GM19035 (cell line): ENCODE data around the gene CYBC1.
"Not testable (repeated sequence)": the region's sequence is repeated elsewhere in the genome, so short reads cannot be mapped to it uniquely, and the experiment has no call there.

Experiments
- ATAC-seq: cut with Tn5 transposase; IDR thresholded peaks from one replicate; pipeline ENCODE4 v1.9.1; 2021; ENCODE audit not compliant: unreplicated experiment

Gene CYBC1

GRCh38 chr17:82435601-82436583 is 14.7 kb downstream of the CYBC1 start:
- ATAC-seq: no peak

GRCh38 chr17:82435103-82435502 is 15.4 kb downstream of the CYBC1 start:
- no peak for ATAC-seq

- no peak for ATAC-seq
Observed at GRCh38 chr17:82434216-82434565, 16.4 kb downstream of the CYBC1 start.

- ATAC-seq: no peak
Observed at GRCh38 chr17:82433560-82434215, 16.9 kb downstream of the CYBC1 start.

GRCh38 chr17:82432017-82432416 is 18.5 kb downstream of the CYBC1 start:
- ATAC-seq: no peak

- ATAC-seq: no peak
Observed at GRCh38 chr17:82429824-82430223, 20.7 kb downstream of the CYBC1 start.

- no peak for ATAC-seq
Observed at GRCh38 chr17:82428546-82428945, 22.0 kb downstream of the CYBC1 start.

- no peak for ATAC-seq
Observed at GRCh38 chr17:82424863-82425159, 25.7 kb downstream of the CYBC1 start.

- no peak for ATAC-seq
Observed at GRCh38 chr17:82424001-82424862, 26.3 kb downstream of the CYBC1 start.

- ATAC-seq: no peak
Observed at GRCh38 chr17:82419540-82419939, 31.0 kb downstream of the CYBC1 start.

GRCh38 chr17:82418001-82418986 is 32.3 kb downstream of the CYBC1 start, which contains the start of the genes HEXD and OGFOD3:
Gene HEXD, plus strand, starts transcription at chr17:82418347. Its CDS starts 1,453 bp downstream, at chr17:82419800.
Gene OGFOD3, minus strand, starts transcription at chr17:82418586. Its CDS starts 101 bp downstream, at chr17:82418485.
- ATAC-seq: peak; percentile 91

GRCh38 chr17:82416771-82417170 is 33.8 kb downstream of the CYBC1 start:
- no peak for ATAC-seq

- ATAC-seq: no peak
Observed at GRCh38 chr17:82416264-82416663, 34.3 kb downstream of the CYBC1 start.

GRCh38 chr17:82415786-82416185 is 34.8 kb downstream of the CYBC1 start:
- ATAC-seq: no peak

GRCh38 chr17:82415336-82415735 is 35.2 kb downstream of the CYBC1 start:
- no peak for ATAC-seq

GRCh38 chr17:82414548-82415281 is 35.8 kb downstream of the CYBC1 start:
- ATAC-seq: no peak

- no peak for ATAC-seq
Observed at GRCh38 chr17:82412535-82413520, 37.7 kb downstream of the CYBC1 start.

GRCh38 chr17:82412081-82412480 is 38.5 kb downstream of the CYBC1 start:
- not testable (repeated sequence) for ATAC-seq
